Measurements from ENCODE around the gene PCDH15. TPM values are rescaled to one million over a fixed set of nuclear protein-coding genes. Genes with fewer than 3 reads are reported as not detected.
A peak's percentile ranks its signal among the peaks of the same experiment; 100 is the strongest.

PCDH15 gene
- total RNA-seq (2014; rRNA removed; shearing (Covaris generic)), result not detected in 2 replicates

DNA sequence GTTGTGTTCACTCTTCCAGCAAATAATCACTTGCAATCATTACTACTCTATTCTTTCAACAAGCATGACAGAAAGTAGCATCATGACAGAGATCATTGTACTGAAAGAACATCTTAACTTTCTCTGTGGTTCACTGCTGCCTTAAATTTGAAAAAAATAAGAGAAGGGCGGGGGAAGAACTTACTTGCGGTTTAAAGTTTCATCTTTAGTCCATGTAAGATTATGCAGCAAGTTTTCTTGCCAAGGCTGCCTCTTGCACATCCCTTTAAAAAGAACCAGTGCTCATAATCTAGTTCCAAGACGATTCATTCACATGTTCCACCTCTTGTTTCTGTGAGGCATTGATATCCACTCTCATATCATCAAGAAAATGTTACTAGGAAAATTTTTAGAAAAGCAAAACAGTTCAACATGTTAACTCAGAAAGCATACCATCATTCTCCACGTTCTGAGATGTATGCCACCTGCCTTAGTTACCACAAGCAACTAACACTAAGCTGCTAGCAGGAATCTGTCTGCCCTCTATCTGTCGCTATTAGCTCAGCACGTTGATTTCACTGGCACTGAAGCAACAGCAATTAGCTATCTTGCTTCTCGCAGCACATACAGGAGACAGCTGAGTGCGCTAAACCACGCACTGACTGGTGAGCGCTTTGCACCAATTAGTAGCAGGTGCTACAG, at the start of gene PCDH15:
Gene PCDH15, minus strand, starts transcription at position 491 of the 681 bp plus-strand sequence. CDS start 136,969 bp downstream, outside the sequence.
- DNase-seq, result peak; percentile 37
- H3K4me3 ChIP-seq (ENCODE audit: insufficient read depth, low read depth, low read length), result no peak within 1 kb of the TSS
- H3K27me3 ChIP-seq (ENCODE audit: control insufficient read depth, insufficient read depth, low read length), result no peaks in the 10 kb centered on the region

DNA sequence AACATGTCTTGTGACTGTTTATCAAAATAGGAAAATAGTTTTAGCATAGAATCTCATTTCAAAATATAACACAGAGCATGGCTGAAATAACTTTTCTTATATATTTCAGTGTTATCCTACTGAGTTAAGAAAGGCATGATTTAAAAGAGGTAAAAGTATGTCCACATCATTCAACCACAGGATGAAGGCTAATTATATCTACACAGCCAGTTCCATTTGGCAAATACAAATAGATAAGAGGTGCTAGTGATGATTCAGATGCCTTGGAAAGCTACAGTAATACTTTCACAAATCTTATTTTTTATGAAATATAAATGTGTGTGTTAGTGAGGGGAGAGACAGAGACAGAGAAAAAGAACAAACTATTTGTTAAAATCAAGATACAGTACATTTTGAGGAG, 42.9 kb upstream of the PCDH15 start:
- Histone ChIP-seq H3K27me3 (ENCODE audit: control insufficient read depth, insufficient read depth, low read length) (no peaks in the 10 kb centered on the region), H3K4me3 (ENCODE audit: insufficient read depth, low read depth, low read length) (no peak overlapping the region), H3K36me3 (replicated peaks; ENCODE audit: control insufficient read depth, insufficient read depth, low read length) (no peaks in the 10 kb centered on the region)
- no peak for DNase-seq

More for the DNA sequence above, at the start of gene PCDH15:
- H3K36me3 ChIP-seq (replicated peaks; ENCODE audit: control insufficient read depth, insufficient read depth, low read length), result no peaks in the 10 kb centered on the region

DNA sequence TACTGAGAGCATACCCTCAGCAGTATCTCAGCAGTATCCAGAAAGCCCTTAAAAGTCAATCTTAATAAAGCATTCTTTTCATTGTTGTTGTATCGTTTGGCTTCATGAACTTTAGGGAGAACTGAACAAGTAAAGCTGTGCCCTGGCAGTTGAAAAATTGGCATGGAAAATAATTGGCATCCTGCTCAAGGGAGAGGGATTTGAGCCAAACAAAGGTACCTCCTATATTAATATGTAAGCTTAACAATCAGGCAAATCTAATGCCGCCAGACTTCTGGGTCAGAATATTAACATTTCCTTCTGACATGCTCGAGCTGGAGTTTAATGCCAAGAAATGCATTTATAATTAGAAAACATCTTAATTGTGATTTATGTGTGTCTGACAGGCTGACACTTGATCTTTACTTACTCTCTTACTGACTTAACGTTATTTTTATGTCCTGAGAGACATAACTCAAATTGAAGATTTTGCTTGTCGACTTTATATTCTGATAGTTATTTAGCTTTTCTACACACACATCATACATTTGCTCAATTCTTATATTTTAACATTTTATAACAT, 42.1 kb upstream of the PCDH15 start:
- DNase-seq, result no peak

DNA sequence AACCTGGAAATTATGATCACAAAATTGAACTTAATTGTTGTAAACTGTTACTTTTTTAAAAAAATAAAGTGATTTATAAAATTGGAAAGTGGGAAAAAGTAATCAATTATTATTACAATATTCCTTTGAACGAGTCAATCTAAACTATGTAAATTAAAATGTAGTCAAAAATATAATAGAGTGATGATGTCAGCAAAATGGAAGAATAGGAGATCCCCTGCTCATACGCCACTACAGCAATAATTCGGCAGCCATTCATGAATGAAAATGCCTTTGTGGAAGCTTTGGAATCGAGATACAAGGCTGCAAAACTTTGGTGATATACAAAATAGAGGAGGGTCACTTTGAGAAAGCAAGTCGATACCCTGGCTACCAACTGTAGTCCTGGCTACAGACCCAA, 36.4 kb upstream of the PCDH15 start:
- no peaks in the 10 kb centered on the region for H3K27me3 ChIP-seq (ENCODE audit: control insufficient read depth, insufficient read depth, low read length)
- H3K4me3 ChIP-seq (ENCODE audit: insufficient read depth, low read depth, low read length), result no peak overlapping the region
- H3K36me3 ChIP-seq (replicated peaks; ENCODE audit: control insufficient read depth, insufficient read depth, low read length), result no peaks in the 10 kb centered on the region
- DNase-seq, result no peak

More for the DNA sequence above, 42.1 kb upstream of the PCDH15 start:
- Histone ChIP-seq H3K36me3 (replicated peaks; ENCODE audit: control insufficient read depth, insufficient read depth, low read length) (no peaks in the 10 kb centered on the region), H3K4me3 (ENCODE audit: insufficient read depth, low read depth, low read length) (no peak overlapping the region), H3K27me3 (ENCODE audit: control insufficient read depth, insufficient read depth, low read length) (no peaks in the 10 kb centered on the region)

DNA sequence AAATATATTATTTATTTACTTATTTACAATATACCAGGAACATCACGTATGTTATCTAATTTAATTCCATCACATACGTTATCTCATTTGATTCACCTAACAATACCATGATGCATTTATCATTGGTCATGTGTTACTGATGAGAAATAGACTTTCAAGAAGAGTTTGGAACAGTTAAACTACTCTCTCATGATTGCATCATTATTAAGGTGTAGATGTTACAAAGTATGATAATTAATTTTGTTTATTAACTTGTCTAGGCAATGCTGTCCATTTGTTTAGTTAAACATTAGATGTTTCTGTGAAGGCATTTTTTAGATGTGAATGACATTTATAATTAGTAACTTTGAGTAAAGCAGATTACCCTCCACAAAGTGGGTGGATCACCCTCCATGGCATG, 32.0 kb upstream of the PCDH15 start:
- Histone ChIP-seq H3K27me3 (ENCODE audit: control insufficient read depth, insufficient read depth, low read length) (no peaks in the 10 kb centered on the region), H3K4me3 (ENCODE audit: insufficient read depth, low read depth, low read length) (no peak overlapping the region), H3K36me3 (replicated peaks; ENCODE audit: control insufficient read depth, insufficient read depth, low read length) (no peaks in the 10 kb centered on the region)
- DNase-seq, result no peak

DNA sequence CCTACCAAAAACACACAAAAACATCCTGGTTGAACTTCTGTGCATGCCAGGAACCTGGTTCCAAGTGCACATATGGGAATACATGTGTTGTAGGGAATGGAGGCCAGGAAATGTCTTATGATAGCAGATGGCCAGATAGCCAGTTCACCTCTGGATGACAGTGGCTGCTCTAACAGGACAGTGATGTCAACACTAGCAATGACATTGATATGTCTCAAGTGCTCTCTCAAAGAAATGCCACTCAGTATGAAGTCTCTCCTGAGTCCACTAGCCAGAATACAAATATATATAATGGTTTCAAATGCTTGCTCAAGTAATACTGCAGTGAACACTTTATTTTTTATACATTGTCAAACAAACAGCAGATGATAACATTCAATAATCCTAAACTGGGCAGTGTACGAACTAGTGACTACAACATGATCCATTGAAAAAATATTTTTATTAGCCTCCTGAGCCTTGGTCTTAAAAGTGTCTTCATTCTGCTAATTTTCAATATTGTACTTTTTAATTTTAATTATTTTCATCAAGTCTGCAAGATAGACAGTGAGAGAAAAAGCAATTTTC, 26.0 kb upstream of the PCDH15 start:
- Histone ChIP-seq H3K4me3 (ENCODE audit: insufficient read depth, low read depth, low read length) (no peak overlapping the region), H3K27me3 (ENCODE audit: control insufficient read depth, insufficient read depth, low read length) (no peaks in the 10 kb centered on the region), H3K36me3 (replicated peaks; ENCODE audit: control insufficient read depth, insufficient read depth, low read length) (no peaks in the 10 kb centered on the region)
- no peak for DNase-seq

DNA sequence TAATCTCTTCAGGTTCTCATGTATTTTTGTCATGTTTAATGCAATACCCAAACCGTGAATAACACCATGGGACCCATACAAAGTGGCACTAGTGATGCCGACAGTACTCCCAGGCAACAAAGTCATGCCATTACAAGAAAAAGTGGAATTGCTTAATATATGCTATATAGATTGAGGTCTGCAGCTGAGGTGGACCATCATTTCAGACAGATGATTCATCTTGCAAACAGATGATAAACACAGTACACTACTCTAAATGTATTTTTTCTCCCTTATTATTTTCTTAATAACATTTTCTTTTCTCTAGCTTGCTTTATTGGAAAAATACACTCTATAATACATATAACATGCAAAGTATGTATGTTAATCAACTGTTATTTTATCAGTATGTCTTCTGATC, 14.6 kb upstream of the PCDH15 start:
- no peak for DNase-seq
- Histone ChIP-seq H3K27me3 (ENCODE audit: control insufficient read depth, insufficient read depth, low read length) (no peaks in the 10 kb centered on the region), H3K4me3 (ENCODE audit: insufficient read depth, low read depth, low read length) (no peak overlapping the region), H3K36me3 (replicated peaks; ENCODE audit: control insufficient read depth, insufficient read depth, low read length) (no peaks in the 10 kb centered on the region)

DNA sequence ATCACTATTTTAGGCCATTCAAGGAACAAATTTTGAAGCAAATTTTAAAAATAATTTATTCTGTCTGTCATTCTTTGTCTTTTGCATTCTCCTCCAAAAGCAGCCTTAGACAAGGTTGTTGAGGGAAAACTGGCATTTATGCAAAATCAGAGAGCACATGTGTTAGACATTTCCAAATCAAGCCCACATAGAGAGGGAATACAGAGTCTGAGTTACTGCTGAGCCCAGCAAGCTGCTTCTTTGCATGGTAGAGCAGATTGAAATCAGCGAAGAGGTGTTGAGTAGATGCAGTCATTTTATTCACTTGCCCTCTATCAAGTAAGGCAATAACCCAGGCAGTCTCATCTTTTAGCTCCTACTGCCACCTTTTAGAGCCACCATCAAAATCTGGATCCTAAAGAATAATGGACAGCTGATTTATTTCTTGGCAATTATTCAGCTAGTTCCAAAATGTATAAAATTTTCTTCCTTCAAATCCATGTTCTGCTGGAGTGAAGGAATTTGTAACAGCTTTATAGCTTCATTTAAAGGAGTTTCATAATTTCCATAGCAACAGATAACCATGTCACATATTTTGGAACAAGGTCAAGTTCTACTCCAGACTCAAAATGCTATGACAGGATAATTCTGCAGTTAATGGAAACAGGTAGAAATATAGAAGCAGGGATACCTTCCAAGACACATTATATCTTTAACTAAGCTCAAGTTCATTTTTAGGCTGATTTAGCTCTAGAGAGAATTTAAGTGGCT, 7.3 kb upstream of the PCDH15 start:
- no peak for DNase-seq
- Histone ChIP-seq H3K4me3 (ENCODE audit: insufficient read depth, low read depth, low read length) (no peak overlapping the region), H3K36me3 (replicated peaks; ENCODE audit: control insufficient read depth, insufficient read depth, low read length) (no peaks in the 10 kb centered on the region), H3K27me3 (ENCODE audit: control insufficient read depth, insufficient read depth, low read length) (no peaks in the 10 kb centered on the region)

DNA sequence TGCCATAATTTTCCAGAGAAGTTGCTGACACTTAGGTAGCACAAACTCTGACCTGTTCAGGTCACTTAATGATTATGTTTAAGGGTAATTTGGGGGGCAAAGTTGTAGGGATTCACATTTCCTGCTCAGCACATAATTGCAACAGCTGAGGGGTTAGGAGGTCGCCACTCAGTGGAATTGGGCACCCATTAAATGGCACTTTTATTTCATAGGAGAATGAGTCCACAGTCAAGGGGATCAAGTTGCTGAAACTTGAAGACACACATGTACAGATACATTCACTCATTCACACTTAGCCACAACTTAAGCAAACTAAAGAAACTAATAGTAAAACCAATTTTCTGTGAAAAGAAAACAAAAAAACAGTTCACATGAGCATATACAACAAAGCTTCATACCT, 1.5 kb downstream of the PCDH15 start:
- no peaks in the 10 kb centered on the region for H3K27me3 ChIP-seq (ENCODE audit: control insufficient read depth, insufficient read depth, low read length)

DNA sequence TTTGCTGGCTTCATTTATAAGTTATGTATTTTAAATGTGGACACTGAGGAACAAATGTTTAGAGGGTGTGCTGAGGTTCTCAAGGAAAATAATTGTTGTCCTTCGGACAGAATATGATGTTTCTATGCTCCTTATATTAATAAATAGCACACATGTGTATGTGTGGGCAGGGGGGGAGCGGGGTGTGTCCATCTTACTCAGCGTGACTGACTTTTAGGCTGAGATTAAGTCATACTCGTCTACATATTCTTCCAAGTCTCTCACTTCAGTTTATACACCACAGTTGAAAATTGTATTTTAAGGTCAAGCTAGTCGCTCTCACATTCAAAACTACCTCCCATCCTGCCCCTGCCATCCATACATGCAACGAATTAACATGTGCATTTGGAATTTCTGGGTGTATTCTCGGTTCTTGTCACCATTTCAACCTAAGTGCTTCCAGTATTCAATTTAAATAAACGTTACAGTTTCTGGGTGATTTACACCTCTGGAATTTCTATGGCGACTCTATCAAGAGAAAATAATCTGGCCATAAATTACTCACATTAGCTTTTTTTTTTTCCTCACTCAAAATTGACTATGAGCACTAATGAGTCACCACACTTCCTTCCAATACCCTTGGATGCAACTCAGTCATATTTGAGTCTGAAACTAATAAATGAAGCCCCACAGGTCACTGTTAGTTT, 3.3 kb downstream of the PCDH15 start:
- Histone ChIP-seq H3K4me3 (ENCODE audit: insufficient read depth, low read depth, low read length) (no peak overlapping the region), H3K27me3 (ENCODE audit: control insufficient read depth, insufficient read depth, low read length) (no peaks in the 10 kb centered on the region), H3K36me3 (replicated peaks; ENCODE audit: control insufficient read depth, insufficient read depth, low read length) (no peaks in the 10 kb centered on the region)
- no peak for DNase-seq

More for the DNA sequence above, 1.5 kb downstream of the PCDH15 start:
- no peak for DNase-seq
- H3K4me3 ChIP-seq (ENCODE audit: insufficient read depth, low read depth, low read length), result no peak overlapping the region
- no peaks in the 10 kb centered on the region for H3K36me3 ChIP-seq (replicated peaks; ENCODE audit: control insufficient read depth, insufficient read depth, low read length)

DNA sequence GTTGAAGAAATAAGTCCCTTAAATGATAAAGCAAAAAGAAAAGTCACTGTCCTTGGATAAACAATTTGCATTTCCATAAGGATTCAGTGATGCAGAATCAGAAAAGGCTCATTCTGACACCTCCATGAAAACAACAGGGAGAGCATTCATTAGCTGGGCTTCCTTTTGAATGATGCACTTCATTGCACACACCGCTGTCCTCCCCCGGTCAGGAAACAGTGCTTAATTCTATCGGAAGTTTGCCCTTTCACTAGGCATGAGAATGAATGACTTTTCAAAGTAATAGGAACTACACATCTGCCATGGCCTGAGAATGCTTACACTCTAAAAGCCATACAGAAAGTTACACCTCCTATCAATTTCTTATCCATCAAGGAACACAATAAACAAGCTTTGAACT, 4.2 kb downstream of the PCDH15 start:
- Histone ChIP-seq H3K36me3 (replicated peaks; ENCODE audit: control insufficient read depth, insufficient read depth, low read length) (no peaks in the 10 kb centered on the region), H3K27me3 (ENCODE audit: control insufficient read depth, insufficient read depth, low read length) (no peaks in the 10 kb centered on the region)
- DNase-seq, result no peak

DNA sequence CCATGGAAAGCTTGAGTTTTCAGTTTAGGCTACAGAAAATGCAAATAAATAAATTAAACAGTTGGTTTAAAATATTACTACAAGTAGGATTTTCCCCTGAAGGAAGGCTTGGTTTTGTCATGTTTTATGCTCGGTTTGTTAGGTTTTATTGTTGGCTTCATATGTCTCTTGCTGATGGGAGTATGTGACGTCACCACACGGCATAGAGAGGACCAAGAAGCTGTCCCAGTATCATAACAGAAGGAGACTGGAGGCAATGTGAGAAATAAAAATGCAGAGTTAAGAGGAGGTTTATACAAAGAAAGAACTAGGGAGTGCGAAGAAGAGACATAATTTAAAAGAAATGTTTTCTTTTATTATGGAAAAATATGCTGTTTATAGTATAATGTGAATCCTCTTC, 24.4 kb downstream of the PCDH15 start:
- Histone ChIP-seq H3K4me3 (ENCODE audit: insufficient read depth, low read depth, low read length) (no peak overlapping the region), H3K27me3 (ENCODE audit: control insufficient read depth, insufficient read depth, low read length) (no peaks in the 10 kb centered on the region), H3K36me3 (replicated peaks; ENCODE audit: control insufficient read depth, insufficient read depth, low read length) (no peaks in the 10 kb centered on the region)
- no peak for DNase-seq

More for the DNA sequence above, 4.2 kb downstream of the PCDH15 start:
- no peak overlapping the region for H3K4me3 ChIP-seq (ENCODE audit: insufficient read depth, low read depth, low read length)

DNA sequence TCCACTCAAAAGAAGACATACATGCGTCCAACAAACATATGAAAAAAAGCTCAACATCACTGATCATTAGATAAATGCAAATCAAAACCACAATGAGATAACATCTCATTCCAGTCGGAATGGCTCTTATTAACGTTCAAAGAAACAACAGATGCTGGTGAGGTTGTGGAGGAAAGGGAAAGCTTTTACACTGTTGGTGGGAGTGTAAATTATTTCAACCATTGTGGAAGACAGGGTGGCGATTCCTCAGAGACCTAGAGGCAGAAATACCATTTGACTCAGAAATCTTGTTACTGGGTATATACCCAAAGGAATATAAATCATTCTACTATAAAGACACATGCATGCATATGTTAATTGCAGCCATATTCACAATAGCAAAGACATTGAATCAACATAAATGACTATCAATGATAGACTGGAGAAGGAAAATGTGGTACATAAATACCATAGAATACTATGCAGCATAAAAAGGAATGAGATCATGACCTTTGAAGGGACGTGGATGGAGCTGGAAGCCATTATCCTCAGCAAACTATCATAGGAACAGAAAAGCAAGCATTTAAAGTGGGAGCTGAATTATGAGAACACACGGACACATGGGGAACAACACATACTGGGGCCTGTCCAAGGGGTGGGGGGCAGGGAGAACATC, 28.4 kb downstream of the PCDH15 start:
- no peak for DNase-seq
- no peaks in the 10 kb centered on the region for H3K36me3 ChIP-seq (replicated peaks; ENCODE audit: control insufficient read depth, insufficient read depth, low read length)
- H3K4me3 ChIP-seq (ENCODE audit: insufficient read depth, low read depth, low read length), result no peak overlapping the region
- no peaks in the 10 kb centered on the region for H3K27me3 ChIP-seq (ENCODE audit: control insufficient read depth, insufficient read depth, low read length)

DNA sequence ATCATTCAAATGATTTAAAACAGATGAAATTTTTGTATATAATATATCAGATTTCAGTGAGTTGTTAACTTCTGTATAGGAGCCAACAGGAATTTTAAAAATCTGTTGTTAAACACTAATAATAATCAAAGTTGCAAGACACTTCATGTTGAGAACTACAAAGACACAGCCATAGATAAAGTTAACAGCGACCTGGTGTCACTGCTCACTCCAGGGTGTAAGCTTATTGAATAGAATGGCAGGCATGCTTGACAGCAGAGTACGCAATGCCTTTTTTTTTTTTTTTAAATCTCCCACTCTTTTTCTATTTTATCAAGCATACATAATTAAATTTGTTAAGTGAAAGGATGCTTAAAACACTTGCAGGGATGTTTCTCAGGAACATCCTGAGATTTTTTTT, 32.0 kb downstream of the PCDH15 start:
- H3K27me3 ChIP-seq (ENCODE audit: control insufficient read depth, insufficient read depth, low read length), result no peaks in the 10 kb centered on the region
- H3K36me3 ChIP-seq (replicated peaks; ENCODE audit: control insufficient read depth, insufficient read depth, low read length), result no peaks in the 10 kb centered on the region
- DNase-seq, result no peak
- no peak overlapping the region for H3K4me3 ChIP-seq (ENCODE audit: insufficient read depth, low read depth, low read length)
